Adrenal gland (tissue), 12 donors: ENCODE measurements around the gene PCDHA13. TPM values are rescaled to one million over a fixed set of nuclear protein-coding genes. Genes with fewer than 3 reads are reported as not detected.

ENCODE experiments used
- DNase-seq, 7 donors: peaks; one replicate each; pipeline ENCODE4 v3.0.0-alpha.2; 2019 to 2020
- H3K27ac ChIP-seq, 5 donors: fragments of 200-600 bp; sonication (generic) in 4 of 5; 1 replicate in 3 of 5; 2 replicates in 2 of 5; pipeline versions ENCODE4 v1.5.1 to v1.8.0; 2016 to 2020; ENCODE audit warnings: mild to moderate bottlenecking in 1 of 5
- H3K27me3 ChIP-seq: fragments of 200-600 bp; 2 replicates; pipeline ENCODE4 v1.8.0; 2021
- H3K36me3 ChIP-seq, 2 donors: fragments of 200-600 bp; replicated peaks in 1 of 2; 1 replicate in 1 of 2; 2 replicates in 1 of 2; pipeline versions ENCODE4 v1.5.1 to v1.8.0; 2018 to 2022
- H3K4me1 ChIP-seq, 2 donors: fragments of 200-600 bp; replicated peaks in 1 of 2; 1 replicate in 1 of 2; 2 replicates in 1 of 2; pipeline versions ENCODE4 v1.5.1 to v1.8.0; 2018 to 2021
- H3K4me3 ChIP-seq, 4 donors: fragments of 200-600 bp; sonication (generic) in 3 of 4; one replicate each; pipeline ENCODE4 v1.5.1; 2016 to 2018
- H3K9me3 ChIP-seq, 3 donors: fragments of 200-600 bp; sonication (generic) in 1 of 3; replicated peaks in 1 of 3; 1 replicate in 2 of 3; 2 replicates in 1 of 3; pipeline versions ENCODE4 v1.5.1 to v1.8.0; 2016 to 2021
- CTCF ChIP-seq, 6 experiments: fragments of 450-650 bp in 4 of 6; fragments of 200-600 bp in 2 of 6; sonication (generic) in 1 of 6; IDR thresholded peaks; 1 replicate in 5 of 6; 2 replicates in 1 of 6; pipeline versions ENCODE4 v1.5.1 to v1.8.0; 2016 to 2021; ENCODE audit warnings: antibody characterized with exemption in 6 of 6, mild to moderate bottlenecking in 2 of 6, moderate library complexity in 1 of 6
- POLR2A ChIP-seq, 2 donors: fragments of 450-650 bp; IDR thresholded peaks; one replicate each; pipeline ENCODE4 v1.6.1; 2017; ENCODE audit warnings: antibody characterized with exemption in 2 of 2, mild to moderate bottlenecking in 2 of 2, moderate library complexity in 1 of 2
- WGBS, 4 donors: extraction: QIAGEN DNeasy Blood & Tissue Kit in 2 of 4; methylation state at CpG; one replicate each; pipeline versions ENCODE4 v1.1.5 to v1.1.7; 2013 to 2017; 5-methylcytosine and 5-hydroxymethylcytosine counted together
- intact Hi-C, 2 donors: fragments of 100-400 bp; cut with DNase I; formaldehyde crosslinking; loops; one replicate each; pipeline versions ENCODE4 v1.14.1 to v1.15.0; 2022 to 2023
- polyA plus RNA-seq, 3 donors: library from polyadenylated mRNA; stranded (reverse); fragments of 200-250 nt in 2 of 3; fragments of 350-450 nt in 1 of 3; fragmentation: Illumina TruSeq in 1 of 3; extraction: RNeasy Lipid Tissue Mini Kit (QIAGEN cat#74804) in 1 of 3; gene quantifications; one replicate each; pipeline ENCODE4 v1.2.3, GENCODE V29; 2013 to 2014
- total RNA-seq, 9 donors: library from RNA; depleted of rRNA in 4 of 9; stranded (reverse); fragments of >200 nt in 4 of 9; fragments of 120-200 nt in 1 of 9; fragmentation: NEBNext Ultra II Directional in 1 of 9; extraction: Animal tissue kit (Norgen Biotek cat#: 25700) in 1 of 9; gene quantifications; one replicate each; pipeline versions ENCODE4 v1.1.0 to v1.2.4, GENCODE V29; 2013 to 2023
- donor health status: healthy with polysubstance abuse.
- donor health status: Bipolar disorder and iron deficiency.
- donor health status: DM: yes; HTN: yes; CAD: no.
- donor health status: DM: no; HTN: no; CAD: no.
- donor health status: DM: no; HTN: no; CAD: no.
- donor health status: DM: yes; HTN: yes; CAD: no.

Gene PCDHA13
- total and polyA plus RNA-seq, 12 donors, result 0.12 to 0.98 (median 0.52) TPM; not detected in 1

- peaks cover 13% of the 10 kb centered on the region for H3K27me3 ChIP-seq
- TF ChIP-seq POLR2A (IDR thresholded peaks at IDR 0.05) (no peak), CTCF (IDR thresholded peaks at IDR 0.05) (no peak)
- peak within 1 kb of the TSS in 1 of 4 donors; percentile 53 for H3K4me3 ChIP-seq
- WGBS, 4 donors, result 2 to 7% (median 4%) methylated on average over 15 to 41 of the region's 41 CpGs
- peak in 1 of 7 donors; percentile 19 for DNase-seq
- H3K36me3 ChIP-seq, result no peaks in the 10 kb centered on the region
- intact Hi-C loops, result no loop called here
- no peaks in the 10 kb centered on the region for H3K9me3 ChIP-seq
- H3K27ac ChIP-seq, result peak within 1 kb of the TSS in 2 of 5 donors; percentile 41 to 53
- no peaks in the 10 kb centered on the region for H3K4me1 ChIP-seq
Measured at GRCh38 chr5:140925806-140926442, 44.0 kb downstream of the PCDHA13 start, which contains the start of gene PCDHAC1. TSS of gene PCDHAC1 (plus strand) at chr5:140926299. CDS start at chr5:140926893, 594 bp downstream.

- 0 to 5% (median 2%) methylated on average over 10 to 74 of the region's 74 CpGs for WGBS, 4 donors
- intact Hi-C loops, result no loop called here
- peak; percentile 42 to 90 (median 68) for DNase-seq
- no peak for TF ChIP-seq POLR2A (IDR thresholded peaks at IDR 0.05)
- peak; percentile 28 to 76 (median 59) for TF ChIP-seq CTCF (IDR thresholded peaks at IDR 0.05)
- no peaks in the 10 kb centered on the region for H3K36me3 ChIP-seq
- no peaks in the 10 kb centered on the region for H3K9me3 ChIP-seq
- no peaks in the 10 kb centered on the region for H3K4me1 ChIP-seq
- peak overlapping the region in 1 of 4 donors; percentile 53 for H3K4me3 ChIP-seq
- peak overlapping the region in 2 of 5 donors; percentile 41 to 53 for H3K27ac ChIP-seq
- peaks cover 13% of the 10 kb centered on the region for H3K27me3 ChIP-seq
Measured at GRCh38 chr5:140926443-140927227, 44.7 kb downstream of the PCDHA13 start.

GRCh38 chr5:140927228-140927573 is 45.3 kb downstream of the PCDHA13 start:
- peak in 1 of 7 donors; percentile 3 for DNase-seq
- H3K36me3 ChIP-seq, result no peaks in the 10 kb centered on the region
- WGBS, 4 donors, result 0 to 7% (median 4%) methylated on average over 5 to 26 of the region's 26 CpGs; no CpG with 5 or more reads in 1 of the 4 donors
- intact Hi-C loops, result no loop called here
- peak overlapping the region in 1 of 4 donors; percentile 53 for H3K4me3 ChIP-seq
- H3K27ac ChIP-seq, result peak overlapping the region in 2 of 5 donors; percentile 41 to 53
- no peaks in the 10 kb centered on the region for H3K4me1 ChIP-seq
- H3K9me3 ChIP-seq, result no peaks in the 10 kb centered on the region
- peaks cover 13% of the 10 kb centered on the region for H3K27me3 ChIP-seq
- TF ChIP-seq POLR2A (IDR thresholded peaks at IDR 0.05), result no peak
- TF ChIP-seq CTCF (IDR thresholded peaks at IDR 0.05), result no peak

Other genes with a start within 250 kb of the PCDHA13 start
- 100 to 1,000 TPM in 8 of 9 donors, 1 to 10 TPM in 1; 9.8 to 885 (median 316) TPM for gene CD14, start 248.9 kb upstream of the PCDHA13 start, total RNA-seq
- 100 to 1,000 TPM in 2 of 3 donors, 10 to 100 TPM in 1; 13.9 to 252 (median 101) TPM for gene CD14, start 248.9 kb upstream of the PCDHA13 start, polyA plus RNA-seq
- gene TMCO6, start 242.7 kb upstream of the PCDHA13 start, total RNA-seq, result 100 to 1,000 TPM in 1 of 9 donors, 10 to 100 TPM in 7, 1 to 10 TPM in 1; 6.6 to 348 (median 29.5) TPM
- 10 to 100 TPM in 2 of 3 donors, 1 to 10 TPM in 1; 5.6 to 44.7 (median 25.3) TPM for gene TMCO6, start 242.7 kb upstream of the PCDHA13 start, polyA plus RNA-seq
- 100 to 1,000 TPM in 8 of 9 donors, 10 to 100 TPM in 1; 98.1 to 139 (median 115) TPM for gene NDUFA2, start 234.5 kb upstream of the PCDHA13 start, total RNA-seq
- 100 to 1,000 TPM in 2 of 3 donors, 10 to 100 TPM in 1; 65.6 to 573 (median 367) TPM for gene NDUFA2, start 234.5 kb upstream of the PCDHA13 start, polyA plus RNA-seq
- 100 to 1,000 TPM in 4 of 9 donors, 10 to 100 TPM in 5; 65.7 to 478 (median 83.3) TPM for gene IK, start 234.3 kb upstream of the PCDHA13 start, total RNA-seq
- gene IK, start 234.3 kb upstream of the PCDHA13 start, polyA plus RNA-seq, result 100 to 1,000 TPM in 1 of 3 donors, 10 to 100 TPM in 2; 65.5 to 153 (median 97.5) TPM
- gene WDR55, start 217.2 kb upstream of the PCDHA13 start, total RNA-seq, result 10 to 100 TPM; 13.6 to 20.0 (median 17.1) TPM
- gene WDR55, start 217.2 kb upstream of the PCDHA13 start, polyA plus RNA-seq, result 10 to 100 TPM; 13.3 to 20.8 (median 13.5) TPM
- 1 to 10 TPM in 1 of 9 donors, under 1 TPM in 8; 0.19 to 3.6 (median 0.50) TPM for gene DND1, start 208.5 kb upstream of the PCDHA13 start, total RNA-seq
- gene DND1, start 208.5 kb upstream of the PCDHA13 start, polyA plus RNA-seq, result 1 to 10 TPM in 2 of 3 donors, under 1 TPM in 1; 0.18 to 3.1 (median 2.1) TPM
- gene HARS1, start 190.8 kb upstream of the PCDHA13 start, total RNA-seq, result 10 to 100 TPM; 36.4 to 80.6 (median 55.7) TPM
- 100 to 1,000 TPM in 1 of 3 donors, 10 to 100 TPM in 2; 92.3 to 111 (median 94.6) TPM for gene HARS1, start 190.8 kb upstream of the PCDHA13 start, polyA plus RNA-seq
- 10 to 100 TPM; 21.3 to 51.2 (median 32.9) TPM for gene HARS2, start 190.7 kb upstream of the PCDHA13 start, total RNA-seq
- 10 to 100 TPM; 26.0 to 31.0 (median 28.6) TPM for gene HARS2, start 190.7 kb upstream of the PCDHA13 start, polyA plus RNA-seq
- 100 to 1,000 TPM in 1 of 9 donors, 10 to 100 TPM in 8; 24.6 to 122 (median 51.4) TPM for gene ZMAT2, start 181.7 kb upstream of the PCDHA13 start, total RNA-seq
- gene ZMAT2, start 181.7 kb upstream of the PCDHA13 start, polyA plus RNA-seq, result 100 to 1,000 TPM in 1 of 3 donors, 10 to 100 TPM in 2; 42.1 to 113 (median 82.8) TPM
- under 1 TPM in 4 of 9 donors, not detected in 5; 0.07 to 0.20 (median 0.12) TPM for gene PCDHA1, start 96.0 kb upstream of the PCDHA13 start, total RNA-seq
- under 1 TPM; 0.05 to 0.08 (median 0.07) TPM for gene PCDHA1, start 96.0 kb upstream of the PCDHA13 start, polyA plus RNA-seq
- under 1 TPM in 4 of 9 donors, not detected in 5; 0.12 to 0.28 (median 0.21) TPM for gene PCDHA2, start 87.3 kb upstream of the PCDHA13 start, total RNA-seq
- gene PCDHA2, start 87.3 kb upstream of the PCDHA13 start, polyA plus RNA-seq, result under 1 TPM in 2 of 3 donors, not detected in 1; 0.03 to 0.09 TPM
- gene PCDHA3, start 81.1 kb upstream of the PCDHA13 start, total RNA-seq, result 1 to 10 TPM in 1 of 9 donors, under 1 TPM in 6, not detected in 2; 0.10 to 1.4 (median 0.31) TPM
- gene PCDHA3, start 81.1 kb upstream of the PCDHA13 start, polyA plus RNA-seq, result 1 to 10 TPM in 1 of 3 donors, under 1 TPM in 2; 0.16 to 1.1 (median 0.24) TPM
- gene PCDHA4, start 75.1 kb upstream of the PCDHA13 start, total RNA-seq, result under 1 TPM; 0.04 to 0.96 (median 0.28) TPM
- gene PCDHA4, start 75.1 kb upstream of the PCDHA13 start, polyA plus RNA-seq, result under 1 TPM; 0.08 to 0.33 (median 0.10) TPM
- gene PCDHA5, start 60.5 kb upstream of the PCDHA13 start, total RNA-seq, result under 1 TPM in 7 of 9 donors, not detected in 2; 0.11 to 0.67 (median 0.17) TPM
- gene PCDHA5, start 60.5 kb upstream of the PCDHA13 start, polyA plus RNA-seq, result under 1 TPM; 0.07 to 0.62 (median 0.24) TPM
- gene PCDHA6, start 54.2 kb upstream of the PCDHA13 start, total RNA-seq, result 1 to 10 TPM in 1 of 9 donors, under 1 TPM in 7, not detected in 1; 0.14 to 1.1 (median 0.48) TPM
- under 1 TPM; 0.20 to 0.97 (median 0.32) TPM for gene PCDHA6, start 54.2 kb upstream of the PCDHA13 start, polyA plus RNA-seq
- 1 to 10 TPM in 1 of 9 donors, under 1 TPM in 6, not detected in 2; 0.22 to 1.2 (median 0.35) TPM for gene PCDHA7, start 47.9 kb upstream of the PCDHA13 start, total RNA-seq
- under 1 TPM; 0.16 to 0.20 (median 0.20) TPM for gene PCDHA7, start 47.9 kb upstream of the PCDHA13 start, polyA plus RNA-seq
- gene PCDHA8, start 40.9 kb upstream of the PCDHA13 start, total RNA-seq, result under 1 TPM in 3 of 9 donors, not detected in 6; 0.14 to 0.18 (median 0.17) TPM
- gene PCDHA8, start 40.9 kb upstream of the PCDHA13 start, polyA plus RNA-seq, result under 1 TPM; 0.03 to 0.16 (median 0.09) TPM
- under 1 TPM in 7 of 9 donors, not detected in 2; 0.04 to 0.39 (median 0.18) TPM for gene PCDHA9, start 33.7 kb upstream of the PCDHA13 start, total RNA-seq
- not detected for gene PCDHA9, start 33.7 kb upstream of the PCDHA13 start, polyA plus RNA-seq
- 1 to 10 TPM in 3 of 9 donors, under 1 TPM in 6; 0.17 to 1.8 (median 0.48) TPM for gene PCDHA10, start 26.2 kb upstream of the PCDHA13 start, total RNA-seq
- gene PCDHA10, start 26.2 kb upstream of the PCDHA13 start, polyA plus RNA-seq, result under 1 TPM; under 0.01 to 0.81 (median 0.32) TPM
- 1 to 10 TPM in 1 of 9 donors, under 1 TPM in 7, not detected in 1; 0.07 to 1.5 (median 0.35) TPM for gene PCDHA11, start 13.2 kb upstream of the PCDHA13 start, total RNA-seq
- under 1 TPM in 2 of 3 donors, not detected in 1; 0.48 to 0.51 TPM for gene PCDHA11, start 13.2 kb upstream of the PCDHA13 start, polyA plus RNA-seq
- gene PCDHA12, start 6.8 kb upstream of the PCDHA13 start, total RNA-seq, result 1 to 10 TPM in 3 of 9 donors, under 1 TPM in 6; 0.25 to 1.9 (median 0.55) TPM
- under 1 TPM; 0.17 to 0.32 (median 0.20) TPM for gene PCDHA12, start 6.8 kb upstream of the PCDHA13 start, polyA plus RNA-seq
- 1 to 10 TPM in 2 of 9 donors, under 1 TPM in 7; 0.29 to 1.4 (median 0.70) TPM for gene PCDHAC1, start 44.2 kb downstream of the PCDHA13 start, total RNA-seq
- under 1 TPM; 0.10 to 0.81 (median 0.16) TPM for gene PCDHAC1, start 44.2 kb downstream of the PCDHA13 start, polyA plus RNA-seq
- gene PCDHAC2, start 84.4 kb downstream of the PCDHA13 start, total RNA-seq, result 1 to 10 TPM in 6 of 9 donors, under 1 TPM in 3; 0.30 to 6.1 (median 1.1) TPM
- gene PCDHAC2, start 84.4 kb downstream of the PCDHA13 start, polyA plus RNA-seq, result 1 to 10 TPM in 1 of 3 donors, under 1 TPM in 2; 0.07 to 6.5 (median 0.32) TPM
- under 1 TPM in 4 of 9 donors, not detected in 5; under 0.01 to 0.07 (median 0.02) TPM for gene PCDHB1, start 169.2 kb downstream of the PCDHA13 start, total RNA-seq
- gene PCDHB1, start 169.2 kb downstream of the PCDHA13 start, polyA plus RNA-seq, result under 1 TPM in 1 of 3 donors, not detected in 2; 0.11 TPM
- gene PCDHB2, start 212.5 kb downstream of the PCDHA13 start, total RNA-seq, result 1 to 10 TPM in 7 of 9 donors, under 1 TPM in 2; 0.65 to 2.8 (median 1.5) TPM
- under 1 TPM; 0.24 to 0.79 (median 0.44) TPM for gene PCDHB2, start 212.5 kb downstream of the PCDHA13 start, polyA plus RNA-seq
- gene PCDHB3, start 218.3 kb downstream of the PCDHA13 start, total RNA-seq, result 1 to 10 TPM in 6 of 9 donors, under 1 TPM in 3; 0.35 to 2.2 (median 1.2) TPM
- gene PCDHB3, start 218.3 kb downstream of the PCDHA13 start, polyA plus RNA-seq, result 1 to 10 TPM in 1 of 3 donors, under 1 TPM in 2; 0.20 to 1.4 (median 0.32) TPM
- gene PCDHB4, start 239.7 kb downstream of the PCDHA13 start, total RNA-seq, result 1 to 10 TPM in 8 of 9 donors, under 1 TPM in 1; 0.44 to 2.3 (median 1.7) TPM
- gene PCDHB4, start 239.7 kb downstream of the PCDHA13 start, polyA plus RNA-seq, result 1 to 10 TPM in 1 of 3 donors, under 1 TPM in 2; 0.56 to 1.8 (median 0.88) TPM